ENCODE results near the gene POPDC3.

The POPDC3 gene

DNA sequence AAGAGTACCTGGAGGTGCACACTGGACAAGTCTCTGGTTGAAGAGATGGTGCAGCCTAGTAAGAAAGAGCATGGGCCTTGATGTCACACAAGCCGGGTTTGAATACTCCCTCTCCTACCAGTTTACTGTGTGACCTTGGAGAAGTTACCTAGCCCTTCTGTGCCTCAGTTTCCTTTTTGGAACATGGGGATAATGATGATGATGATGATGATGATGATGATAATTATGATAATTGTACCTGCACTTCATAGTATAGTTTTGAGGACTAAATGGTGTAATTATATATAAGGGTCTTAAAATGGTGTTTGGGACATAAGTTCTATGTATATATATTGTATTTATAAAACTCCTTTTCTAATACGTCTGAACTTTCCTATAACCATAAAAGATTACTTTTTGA, 41.7 kb downstream of the POPDC3 start:
- POLR2A ChIA-PET: no interaction called here
- no peak for DNase-seq (ENCODE audit: extremely low spot score)
- CTCF ChIA-PET: interaction anchor here (0.8 kb wide), 1 partner anchor 50 kb away, joined by 3 read pairs; no protein-coding TSS in a partner anchor
- TF ChIP-seq, protein P1, sequence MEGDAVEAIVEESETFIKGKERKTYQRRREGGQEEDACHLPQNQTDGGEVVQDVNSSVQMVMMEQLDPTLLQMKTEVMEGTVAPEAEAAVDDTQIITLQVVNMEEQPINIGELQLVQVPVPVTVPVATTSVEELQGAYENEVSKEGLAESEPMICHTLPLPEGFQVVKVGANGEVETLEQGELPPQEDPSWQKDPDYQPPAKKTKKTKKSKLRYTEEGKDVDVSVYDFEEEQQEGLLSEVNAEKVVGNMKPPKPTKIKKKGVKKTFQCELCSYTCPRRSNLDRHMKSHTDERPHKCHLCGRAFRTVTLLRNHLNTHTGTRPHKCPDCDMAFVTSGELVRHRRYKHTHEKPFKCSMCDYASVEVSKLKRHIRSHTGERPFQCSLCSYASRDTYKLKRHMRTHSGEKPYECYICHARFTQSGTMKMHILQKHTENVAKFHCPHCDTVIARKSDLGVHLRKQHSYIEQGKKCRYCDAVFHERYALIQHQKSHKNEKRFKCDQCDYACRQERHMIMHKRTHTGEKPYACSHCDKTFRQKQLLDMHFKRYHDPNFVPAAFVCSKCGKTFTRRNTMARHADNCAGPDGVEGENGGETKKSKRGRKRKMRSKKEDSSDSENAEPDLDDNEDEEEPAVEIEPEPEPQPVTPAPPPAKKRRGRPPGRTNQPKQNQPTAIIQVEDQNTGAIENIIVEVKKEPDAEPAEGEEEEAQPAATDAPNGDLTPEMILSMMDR (IDR thresholded peaks at IDR 0.05; ENCODE audit: control extremely low read depth, extremely low read depth, low read depth, missing control alignments): no peak

GRCh38 chr6:105137388-105137787, 42.4 kb downstream of the POPDC3 start:
- TF ChIP-seq, protein P1 (IDR thresholded peaks at IDR 0.05; ENCODE audit: control extremely low read depth, extremely low read depth, low read depth, missing control alignments): no peak
- POLR2A ChIA-PET: no interaction called here
- DNase-seq (ENCODE audit: extremely low spot score): peak; percentile 20
- CTCF ChIA-PET: no interaction called here

GRCh38 chr6:105136431-105137350, 43.1 kb downstream of the POPDC3 start:
- CTCF ChIA-PET: no interaction called here
- POLR2A ChIA-PET: no interaction called here
- peak; percentile 61 for DNase-seq (ENCODE audit: extremely low spot score)
- TF ChIP-seq, protein P1 (IDR thresholded peaks at IDR 0.05; ENCODE audit: control extremely low read depth, extremely low read depth, low read depth, missing control alignments): no peak

DNA sequence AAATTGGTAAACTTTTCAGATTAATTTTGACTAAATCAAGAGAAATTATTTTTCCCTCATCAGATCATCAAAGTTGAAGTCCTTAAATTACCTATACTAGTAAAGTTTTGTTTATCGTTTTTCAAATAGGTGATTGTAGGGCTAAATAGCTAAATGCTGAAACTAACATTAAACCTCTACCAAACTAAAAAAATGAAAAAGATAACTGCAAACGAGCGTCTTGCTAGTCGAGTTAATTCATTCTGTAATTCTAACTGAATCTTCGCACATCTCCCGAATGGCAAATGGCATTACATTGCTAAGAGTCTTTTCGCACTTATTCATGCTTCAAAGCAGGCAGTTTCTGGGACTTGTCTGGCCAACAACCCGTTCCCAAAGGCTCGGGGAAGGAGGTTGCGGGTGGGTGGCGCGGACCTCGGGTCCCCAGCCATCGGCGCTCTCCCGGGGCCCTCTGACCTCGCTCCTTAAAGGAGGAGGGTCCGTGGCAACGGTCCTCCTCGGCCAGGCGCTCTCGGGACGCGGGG, 43.8 kb downstream of the POPDC3 start:
- ChIA-PET POLR2A (no interaction called here), CTCF (no interaction called here)
- no peak for DNase-seq (ENCODE audit: extremely low spot score)
- TF ChIP-seq, protein P1 (IDR thresholded peaks at IDR 0.05; ENCODE audit: control extremely low read depth, extremely low read depth, low read depth, missing control alignments): no peak

- no peak for DNase-seq (ENCODE audit: extremely low spot score)
- ChIA-PET CTCF (interaction anchor here (1.0 kb wide), 1 partner anchor 13 kb away, joined by 3 read pairs; no protein-coding TSS in a partner anchor), POLR2A (no interaction called here)
- TF ChIP-seq, protein P1 (IDR thresholded peaks at IDR 0.05; ENCODE audit: control extremely low read depth, extremely low read depth, low read depth, missing control alignments): no peak
Observed at GRCh38 chr6:105135056-105135455, 44.8 kb downstream of the POPDC3 start.

DNA sequence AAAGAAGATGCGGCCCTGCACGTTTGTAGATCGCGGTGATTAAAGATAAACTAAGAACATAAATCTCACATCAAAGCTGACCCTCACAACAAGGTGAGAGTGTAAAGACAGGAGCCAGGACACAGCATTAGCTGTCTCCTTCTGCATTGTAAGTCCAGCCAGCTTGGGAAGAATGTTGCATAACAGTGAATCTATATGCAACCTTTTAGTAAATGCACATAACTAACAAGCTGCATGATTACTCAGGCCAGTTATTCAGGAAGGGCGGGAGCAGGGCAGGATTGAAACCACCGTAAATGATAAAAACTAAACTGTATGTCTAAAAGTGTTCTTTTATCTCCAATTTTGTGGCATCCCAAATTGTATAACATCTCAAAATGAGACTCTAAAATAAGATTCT, 57.1 kb downstream of the POPDC3 start:
- ChIA-PET POLR2A (no interaction called here), CTCF (interaction anchor here (0.9 to 2.7 kb wide), 2 partner anchors 12 to 35 kb away, joined by 3 to 13 read pairs; no protein-coding TSS in a partner anchor)
- DNase-seq (ENCODE audit: extremely low spot score): no peak
- TF ChIP-seq, protein P1 (IDR thresholded peaks at IDR 0.05; ENCODE audit: control extremely low read depth, extremely low read depth, low read depth, missing control alignments): no peak

Measured in GM10248 (cell line).